ENCODE results near the gene CLDN24. TPM values are rescaled to one million over a fixed set of nuclear protein-coding genes. Genes with fewer than 3 reads are reported as not detected.

The CLDN24 gene
- polyA plus RNA-seq (2011; rRNA removed): not detected in 2 replicates
- not detected in 2 replicates for polyA minus RNA-seq (2011; rRNA and poly(A)+ RNA removed)

DNA sequence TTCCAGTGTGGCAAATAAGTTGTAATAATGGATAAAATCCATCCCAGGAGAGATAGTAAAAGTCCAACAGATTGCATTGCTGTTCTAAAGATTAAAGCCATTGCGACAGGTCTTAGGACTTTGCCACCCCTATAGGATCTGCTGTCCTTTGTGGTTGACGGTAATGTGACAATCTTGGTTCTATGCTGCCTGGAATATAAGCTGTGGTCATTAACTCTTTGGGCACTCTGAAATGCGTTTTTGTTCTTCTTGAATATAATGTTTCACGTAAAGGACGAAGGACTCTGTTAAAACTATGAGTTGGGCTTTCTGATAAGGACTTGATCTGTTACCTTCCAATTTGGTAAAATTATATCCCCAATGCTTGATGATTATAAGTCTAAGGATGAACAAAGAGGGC lies at the start of gene CLDN24:
Gene CLDN24, minus strand, starts transcription at position 101 of the 400 bp plus-strand sequence. Its CDS starts 0 bp downstream, at position 101.
- ChIA-PET POLR2A (no interaction called here), CTCF (interaction anchor here (0.7 to 1.0 kb wide), 2 partner anchors 65 to 384 kb away, joined by 3 read pairs; no protein-coding TSS in a partner anchor)
- TF ChIP-seq, protein P1, sequence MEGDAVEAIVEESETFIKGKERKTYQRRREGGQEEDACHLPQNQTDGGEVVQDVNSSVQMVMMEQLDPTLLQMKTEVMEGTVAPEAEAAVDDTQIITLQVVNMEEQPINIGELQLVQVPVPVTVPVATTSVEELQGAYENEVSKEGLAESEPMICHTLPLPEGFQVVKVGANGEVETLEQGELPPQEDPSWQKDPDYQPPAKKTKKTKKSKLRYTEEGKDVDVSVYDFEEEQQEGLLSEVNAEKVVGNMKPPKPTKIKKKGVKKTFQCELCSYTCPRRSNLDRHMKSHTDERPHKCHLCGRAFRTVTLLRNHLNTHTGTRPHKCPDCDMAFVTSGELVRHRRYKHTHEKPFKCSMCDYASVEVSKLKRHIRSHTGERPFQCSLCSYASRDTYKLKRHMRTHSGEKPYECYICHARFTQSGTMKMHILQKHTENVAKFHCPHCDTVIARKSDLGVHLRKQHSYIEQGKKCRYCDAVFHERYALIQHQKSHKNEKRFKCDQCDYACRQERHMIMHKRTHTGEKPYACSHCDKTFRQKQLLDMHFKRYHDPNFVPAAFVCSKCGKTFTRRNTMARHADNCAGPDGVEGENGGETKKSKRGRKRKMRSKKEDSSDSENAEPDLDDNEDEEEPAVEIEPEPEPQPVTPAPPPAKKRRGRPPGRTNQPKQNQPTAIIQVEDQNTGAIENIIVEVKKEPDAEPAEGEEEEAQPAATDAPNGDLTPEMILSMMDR (IDR thresholded peaks at IDR 0.05; ENCODE audit: low read depth, low read length): no peak
- Histone ChIP-seq H3K9me3 (ENCODE audit: control insufficient read depth, insufficient read depth, low read length) (peaks cover 5% of the 10 kb centered on the region), H3K27ac (ENCODE audit: low read depth, low read length) (no peak within 1 kb of the TSS), H3K27me3 (ENCODE audit: control insufficient read depth, insufficient read depth, low read length) (no peaks in the 10 kb centered on the region), H3K4me3 (ENCODE audit: low read depth, low read length) (no peak within 1 kb of the TSS)
- DNase-seq (ENCODE audit: low read depth, low spot score): no peak

DNA sequence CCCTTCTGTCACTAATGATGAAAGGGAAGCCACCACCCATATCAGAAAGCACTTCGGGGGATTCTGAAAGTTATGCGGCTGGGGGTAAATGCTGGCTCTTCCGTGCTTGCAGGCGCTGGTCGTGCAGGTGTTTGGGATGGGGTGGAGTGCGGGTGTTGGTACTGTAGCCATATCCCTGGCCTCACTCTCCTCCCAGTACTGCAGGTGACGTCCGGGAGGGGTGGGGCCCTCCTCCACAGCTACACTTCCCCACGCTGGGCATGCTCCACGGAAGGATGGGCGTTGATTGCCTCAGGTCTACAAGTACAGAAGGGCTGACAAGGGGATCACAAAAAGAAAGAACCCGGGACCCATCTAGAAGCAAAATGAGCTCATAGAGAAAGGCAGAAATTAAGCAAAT lies 48.6 kb upstream of the CLDN24 start:
- Histone ChIP-seq H3K27me3 (ENCODE audit: control insufficient read depth, insufficient read depth, low read length) (peaks cover 6% of the 10 kb centered on the region), H3K27ac (ENCODE audit: low read depth, low read length) (no peak overlapping the region), H3K9me3 (ENCODE audit: control insufficient read depth, insufficient read depth, low read length) (peaks cover 4% of the 10 kb centered on the region; the same call in 1 of the 2 replicates), H3K4me3 (ENCODE audit: low read depth, low read length) (no peak overlapping the region)
- ChIA-PET POLR2A (no interaction called here), CTCF (interaction anchor here (1.1 kb wide), 1 partner anchor 36 kb away, joined by 3 read pairs; no protein-coding TSS in a partner anchor)
- TF ChIP-seq, protein P1 (IDR thresholded peaks at IDR 0.05; ENCODE audit: low read depth, low read length): no peak
- no peak for DNase-seq (ENCODE audit: low read depth, low spot score)

DNA sequence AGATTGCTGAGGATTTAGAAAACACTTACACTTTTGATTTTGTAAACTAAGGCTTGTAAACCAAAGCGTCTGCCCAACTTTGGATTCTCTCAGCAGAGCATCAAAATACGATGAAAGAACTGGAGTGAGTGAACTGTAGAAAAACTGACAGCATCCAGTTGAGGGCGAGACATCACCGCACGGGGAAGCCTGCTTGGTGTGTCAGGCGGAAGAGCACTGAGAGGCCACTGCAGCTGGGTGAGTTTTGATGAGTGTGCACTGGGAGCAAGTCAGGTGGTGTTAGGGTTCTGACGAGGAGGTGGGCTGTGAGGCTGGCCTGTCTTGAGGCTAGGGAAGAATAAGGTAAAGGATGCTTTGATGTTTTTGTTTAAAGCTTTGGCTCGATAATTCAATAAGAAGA lies 46.8 kb upstream of the CLDN24 start:
- no peak for DNase-seq (ENCODE audit: low read depth, low spot score)
- Histone ChIP-seq H3K9me3 (ENCODE audit: control insufficient read depth, insufficient read depth, low read length) (peaks cover 4% of the 10 kb centered on the region; the same call in 1 of the 2 replicates), H3K27ac (ENCODE audit: low read depth, low read length) (no peak overlapping the region), H3K4me3 (ENCODE audit: low read depth, low read length) (no peak overlapping the region), H3K27me3 (ENCODE audit: control insufficient read depth, insufficient read depth, low read length) (peaks cover 3% of the 10 kb centered on the region)
- TF ChIP-seq, protein P1 (IDR thresholded peaks at IDR 0.05; ENCODE audit: low read depth, low read length): no peak
- POLR2A ChIA-PET: no interaction called here
- CTCF ChIA-PET: no interaction called here

DNA sequence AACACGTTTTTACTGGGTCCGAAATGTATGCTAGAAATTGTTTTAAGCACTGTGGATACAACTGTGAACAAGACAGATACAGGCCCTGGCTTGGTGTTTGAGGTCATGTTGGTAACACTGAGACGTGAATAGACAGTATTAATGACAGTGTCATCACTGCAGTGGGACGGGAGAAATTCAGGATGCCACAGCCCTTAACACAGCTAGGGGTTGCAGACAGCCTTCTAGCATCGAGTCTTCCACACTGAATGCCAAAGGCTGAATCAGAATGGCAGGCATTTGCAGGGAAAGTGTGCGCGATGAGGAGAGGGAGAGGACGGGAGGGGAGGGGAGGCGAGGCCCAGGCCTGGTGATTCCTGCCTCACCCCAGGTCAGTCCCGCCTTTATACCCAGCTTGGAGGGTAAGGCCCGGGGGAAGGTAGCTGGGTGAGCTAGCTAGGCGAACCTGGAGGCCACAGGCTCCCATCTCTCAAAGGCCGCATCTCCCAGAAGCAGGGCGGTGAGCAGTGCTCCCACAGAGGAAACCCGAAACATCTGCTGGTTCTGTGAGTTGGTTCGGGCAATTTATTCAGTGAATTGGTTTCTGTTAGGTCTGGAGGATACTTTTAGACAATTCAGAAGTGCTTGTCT lies 44.1 kb upstream of the CLDN24 start:
- ChIA-PET CTCF (no interaction called here), POLR2A (interaction anchor here (0.9 kb wide), 1 partner anchor 32 kb away, joined by 3 read pairs; no protein-coding TSS in a partner anchor)
- H3K27ac ChIP-seq (ENCODE audit: low read depth, low read length): no peak overlapping the region
- no peak for DNase-seq (ENCODE audit: low read depth, low spot score)
- H3K27me3 ChIP-seq (ENCODE audit: control insufficient read depth, insufficient read depth, low read length): no peaks in the 10 kb centered on the region
- H3K4me3 ChIP-seq (ENCODE audit: low read depth, low read length): no peak overlapping the region
- no peaks in the 10 kb centered on the region for H3K9me3 ChIP-seq (ENCODE audit: control insufficient read depth, insufficient read depth, low read length)
- TF ChIP-seq, protein P1 (IDR thresholded peaks at IDR 0.05; ENCODE audit: low read depth, low read length): no peak

DNA sequence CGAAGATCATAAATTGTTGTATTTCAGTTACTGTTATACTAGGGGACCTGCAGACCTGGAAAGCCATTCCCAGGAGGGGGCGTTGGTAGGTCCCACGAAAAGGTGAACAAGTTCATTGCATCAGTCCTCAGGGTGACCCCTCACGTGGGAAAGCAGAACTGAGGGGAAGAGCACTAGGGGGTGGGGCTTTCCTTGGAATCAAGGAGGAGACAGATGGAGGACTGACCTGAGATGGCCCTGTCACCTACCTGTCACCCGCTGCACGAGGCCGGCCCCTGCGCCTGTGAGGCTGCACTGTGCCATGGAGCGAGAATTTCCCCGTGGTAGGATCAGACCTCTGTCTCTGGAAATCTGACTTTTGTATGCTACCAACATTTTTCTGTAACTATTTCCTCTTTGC lies 41.8 kb upstream of the CLDN24 start:
- TF ChIP-seq, protein P1 (IDR thresholded peaks at IDR 0.05; ENCODE audit: low read depth, low read length): no peak
- H3K4me3 ChIP-seq (ENCODE audit: low read depth, low read length): no peak overlapping the region
- no peak overlapping the region for H3K27ac ChIP-seq (ENCODE audit: low read depth, low read length)
- H3K9me3 ChIP-seq (ENCODE audit: control insufficient read depth, insufficient read depth, low read length): no peaks in the 10 kb centered on the region
- no peaks in the 10 kb centered on the region for H3K27me3 ChIP-seq (ENCODE audit: control insufficient read depth, insufficient read depth, low read length)
- DNase-seq (ENCODE audit: low read depth, low spot score): no peak
- CTCF ChIA-PET: interaction anchor here (0.6 kb wide), 1 partner anchor 114 kb away, joined by 4 read pairs; no protein-coding TSS in a partner anchor
- POLR2A ChIA-PET: no interaction called here
